Measurements from ENCODE around the gene CRHBP. TPM values are rescaled to one million over a fixed set of nuclear protein-coding genes. Genes with fewer than 3 reads are reported as not detected.
"Not testable (repeated sequence)": the region's sequence is repeated elsewhere in the genome, so short reads cannot be mapped to it uniquely, and the experiment has no call there.

Gene CRHBP
- 0.58 and 3.4 TPM in 2 replicates for total RNA-seq

- no peak for DNase-seq (ENCODE audit: extremely low read depth, low read depth, low spot score)
Measured at GRCh38 chr5:76952795-76953536, at the start of gene CRHBP. CRHBP (plus strand) TSS chr5:76953045; CDS start chr5:76953135, 90 bp downstream.

- DNase-seq (ENCODE audit: extremely low read depth, low read depth, low spot score): no peak
Measured at GRCh38 chr5:76908166-76908565, 44.7 kb upstream of the CRHBP start.

GRCh38 chr5:76910344-76910933 is 42.4 kb upstream of the CRHBP start:
- DNase-seq (ENCODE audit: extremely low read depth, low read depth, low spot score): not testable (repeated sequence)

- not testable (repeated sequence) for DNase-seq (ENCODE audit: extremely low read depth, low read depth, low spot score)
Measured at GRCh38 chr5:76914671-76915070, 38.2 kb upstream of the CRHBP start.

- no peak for DNase-seq (ENCODE audit: extremely low read depth, low read depth, low spot score)
Measured at GRCh38 chr5:76918539-76918938, 34.3 kb upstream of the CRHBP start.

GRCh38 chr5:76920491-76920890 is 32.4 kb upstream of the CRHBP start:
- DNase-seq (ENCODE audit: extremely low read depth, low read depth, low spot score): no peak

- no peak for DNase-seq (ENCODE audit: extremely low read depth, low read depth, low spot score)
Measured at GRCh38 chr5:76926329-76927105, 26.3 kb upstream of the CRHBP start.

GRCh38 chr5:76927961-76928360 is 24.9 kb upstream of the CRHBP start:
- DNase-seq (ENCODE audit: extremely low read depth, low read depth, low spot score): no peak

- no peak for DNase-seq (ENCODE audit: extremely low read depth, low read depth, low spot score)
Measured at GRCh38 chr5:76930083-76930482, 22.8 kb upstream of the CRHBP start.

- DNase-seq (ENCODE audit: extremely low read depth, low read depth, low spot score): no peak
Measured at GRCh38 chr5:76938177-76938576, 14.7 kb upstream of the CRHBP start.

- DNase-seq (ENCODE audit: extremely low read depth, low read depth, low spot score): no peak
Measured at GRCh38 chr5:76941000-76941399, 11.8 kb upstream of the CRHBP start.

GRCh38 chr5:76941442-76941841 is 11.4 kb upstream of the CRHBP start:
- DNase-seq (ENCODE audit: extremely low read depth, low read depth, low spot score): no peak

- no peak for DNase-seq (ENCODE audit: extremely low read depth, low read depth, low spot score)
Measured at GRCh38 chr5:76942581-76942980, 10.3 kb upstream of the CRHBP start.

- no peak for DNase-seq (ENCODE audit: extremely low read depth, low read depth, low spot score)
Measured at GRCh38 chr5:76943006-76943405, 9.8 kb upstream of the CRHBP start.

- no peak for DNase-seq (ENCODE audit: extremely low read depth, low read depth, low spot score)
Measured at GRCh38 chr5:76944638-76945037, 8.2 kb upstream of the CRHBP start.

- DNase-seq (ENCODE audit: extremely low read depth, low read depth, low spot score): not testable (repeated sequence)
Measured at GRCh38 chr5:76945238-76945637, 7.6 kb upstream of the CRHBP start.

- no peak for DNase-seq (ENCODE audit: extremely low read depth, low read depth, low spot score)
Measured at GRCh38 chr5:76946090-76946489, 6.8 kb upstream of the CRHBP start.

- no peak for DNase-seq (ENCODE audit: extremely low read depth, low read depth, low spot score)
Measured at GRCh38 chr5:76947082-76947503, 5.8 kb upstream of the CRHBP start.

GRCh38 chr5:76953551-76954382 is 922 bp downstream of the CRHBP start:
- no peak for DNase-seq (ENCODE audit: extremely low read depth, low read depth, low spot score)

- no peak for DNase-seq (ENCODE audit: extremely low read depth, low read depth, low spot score)
Measured at GRCh38 chr5:76954383-76954763, 1.5 kb downstream of the CRHBP start.

GRCh38 chr5:76956033-76956432 is 3.2 kb downstream of the CRHBP start:
- no peak for DNase-seq (ENCODE audit: extremely low read depth, low read depth, low spot score)
